Endodermal cell (in vitro differentiated cells): ENCODE data around the gene PTPRE. TPM values are rescaled to one million over a fixed set of nuclear protein-coding genes. Genes with fewer than 3 reads are reported as not detected.

ENCODE experiments used
- DNase-seq: peaks from one replicate; pipeline ENCODE4 v3.0.0-alpha.2; 2017
- H3K27ac ChIP-seq: 2 replicates; pipeline ENCODE4 v1.5.1; 2013; ENCODE audit warnings: mild to moderate bottlenecking, low read depth, low read length, moderate library complexity
- H3K27me3 ChIP-seq: 2 replicates; pipeline ENCODE4 v1.6.1; 2013; ENCODE audit warnings: mild to moderate bottlenecking, low read length, moderate library complexity; ENCODE audit not compliant: insufficient read depth, control insufficient read depth, poor library complexity, severe bottlenecking
- H3K36me3 ChIP-seq: 2 replicates; pipeline ENCODE4 v1.7.0; 2013; ENCODE audit warnings: mild to moderate bottlenecking, low read length, moderate library complexity; ENCODE audit not compliant: control insufficient read depth, insufficient read depth
- H3K4me1 ChIP-seq: one replicate; pipeline ENCODE4 v1.7.0; 2013; ENCODE audit warnings: low read length; ENCODE audit not compliant: control insufficient read depth, insufficient read depth
- H3K4me3 ChIP-seq: 2 replicates; pipeline ENCODE4 v1.5.1; 2013; ENCODE audit warnings: mild to moderate bottlenecking, low read length, moderate library complexity
- H3K9ac ChIP-seq: 2 replicates; pipeline ENCODE4 v1.6.1; 2013; ENCODE audit warnings: mild to moderate bottlenecking, low read length, moderate library complexity; ENCODE audit not compliant: poor library complexity, severe bottlenecking; ENCODE audit errors: extremely low read depth
- H3K9me3 ChIP-seq: 2 replicates; pipeline ENCODE4 v1.6.1; 2013; ENCODE audit warnings: mild to moderate bottlenecking, low read length, moderate library complexity; ENCODE audit not compliant: control insufficient read depth
- H3K27ac Mint-ChIP-seq: 2 replicates; pipeline ENCODE4 v1.8.0; 2020; ENCODE audit warnings: mixed read lengths
- H3K27me3 Mint-ChIP-seq: 2 replicates; pipeline ENCODE4 v1.8.0; 2021; ENCODE audit warnings: mild to moderate bottlenecking, mixed read lengths; ENCODE audit not compliant: insufficient read depth
- H3K36me3 Mint-ChIP-seq: 2 replicates; pipeline ENCODE4 v1.8.0; 2020; ENCODE audit warnings: low read depth, mixed read lengths
- H3K4me1 Mint-ChIP-seq: 2 replicates; pipeline ENCODE4 v1.8.0; 2020; ENCODE audit warnings: mixed read lengths
- H3K4me3 Mint-ChIP-seq: 2 replicates; pipeline ENCODE4 v1.8.0; 2020; ENCODE audit warnings: mild to moderate bottlenecking, moderate library complexity, mixed read lengths
- H3K9me3 Mint-ChIP-seq: 2 replicates; pipeline ENCODE4 v1.8.0; 2020; ENCODE audit warnings: mild to moderate bottlenecking, mixed read lengths
- CTCF ChIP-seq: fragments of 200-600 bp; sonication (generic); conservative IDR thresholded peaks from 2 replicates; pipeline ENCODE4 v1.5.0; 2021; ENCODE audit warnings: antibody characterized with exemption, mild to moderate bottlenecking
- WGBS, 2 experiments: methylation state at CpG; one replicate each; pipeline versions ENCODE4 v1.1.5 to v1.1.7; 2013; ENCODE audit warnings: missing lambda C conversion rate in 2 of 2, mixed read lengths in 1 of 2; ENCODE audit not compliant: insufficient coverage in 1 of 2, insufficient read length in 1 of 2; 5-methylcytosine and 5-hydroxymethylcytosine counted together
- total RNA-seq, 2 donors: library from RNA; stranded (reverse); fragmentation: NEBNext Ultra II Directional in 1 of 2; extraction: Animal tissue kit (Norgen Biotek cat#: 25700) in 1 of 2; gene quantifications; 2 replicates in 1 of 2; 3 replicates in 1 of 2; pipeline ENCODE4 v1.2.1, GENCODE V29; 2021

The PTPRE gene
- total RNA-seq, 2 donors from 2014 or later = 0.75 to 3.0 TPM

GRCh38 chr10:128011059-128011979, 104.4 kb downstream of the PTPRE start:
- no peaks in the 10 kb centered on the region for H3K9me3 ChIP-seq
- no peaks in the 10 kb centered on the region for H3K36me3 Mint-ChIP-seq
- no peaks in the 10 kb centered on the region for H3K36me3 ChIP-seq
- H3K9me3 Mint-ChIP-seq = no peaks in the 10 kb centered on the region
- H3K4me3 ChIP-seq = no peak overlapping the region
- 22 to 43% methylated on average over 12 to 27 of the region's 27 CpGs for WGBS, 2 experiments
- peaks cover 28% of the 10 kb centered on the region for H3K27me3 Mint-ChIP-seq
- no peaks in the 10 kb centered on the region for H3K4me1 ChIP-seq
- H3K4me1 Mint-ChIP-seq = peaks cover 3% of the 10 kb centered on the region
- H3K9ac ChIP-seq = no peak overlapping the region
- DNase-seq = peak; percentile 96
- peaks cover 13% of the 10 kb centered on the region for H3K27me3 ChIP-seq
- no peak overlapping the region for H3K4me3 Mint-ChIP-seq
- peak; percentile 98 for TF ChIP-seq CTCF
- H3K27ac ChIP-seq = no peak overlapping the region
- no peak overlapping the region for H3K27ac Mint-ChIP-seq

GRCh38 chr10:128013626-128014025, 106.7 kb downstream of the PTPRE start:
- Histone ChIP-seq H3K9me3 (no peaks in the 10 kb centered on the region), H3K9ac (no peak overlapping the region), H3K4me1 (no peaks in the 10 kb centered on the region), H3K4me3 (no peak overlapping the region), H3K27ac (no peak overlapping the region), H3K27me3 (peaks cover 13% of the 10 kb centered on the region), H3K36me3 (no peaks in the 10 kb centered on the region)
- no peak for DNase-seq
- TF ChIP-seq CTCF = no peak
- Mint-ChIP-seq H3K27ac (no peak overlapping the region), H3K4me1 (peaks cover 3% of the 10 kb centered on the region), H3K9me3 (no peaks in the 10 kb centered on the region), H3K36me3 (no peaks in the 10 kb centered on the region), H3K4me3 (no peak overlapping the region), H3K27me3 (peaks cover 26% of the 10 kb centered on the region)
- 76 to 90% methylated on average over 3 to 4 of the region's 4 CpGs for WGBS, 2 experiments

GRCh38 chr10:128014236-128014635, 107.3 kb downstream of the PTPRE start:
- no peaks in the 10 kb centered on the region for H3K9me3 ChIP-seq
- Mint-ChIP-seq H3K27ac (no peak overlapping the region), H3K36me3 (no peaks in the 10 kb centered on the region), H3K4me3 (no peak overlapping the region), H3K9me3 (no peaks in the 10 kb centered on the region), H3K27me3 (peaks cover 26% of the 10 kb centered on the region), H3K4me1 (peaks cover 3% of the 10 kb centered on the region)
- H3K27ac ChIP-seq = no peak overlapping the region
- no peaks in the 10 kb centered on the region for H3K4me1 ChIP-seq
- DNase-seq = no peak
- H3K9ac ChIP-seq = no peak overlapping the region
- no peak overlapping the region for H3K4me3 ChIP-seq
- 90 to 95% methylated on average over 5 of the region's 7 CpGs for WGBS, 2 experiments
- H3K36me3 ChIP-seq = no peaks in the 10 kb centered on the region
- peaks cover 13% of the 10 kb centered on the region for H3K27me3 ChIP-seq
- no peak for TF ChIP-seq CTCF
